ENCODE data around the gene RUNX3.

Gene RUNX3

GRCh38 chr1:24944318-24944717, 14.2 kb upstream of the RUNX3 start:
- no CpG with 5 or more reads among the region's 3 CpGs for WGBS, 2 donors (ENCODE audit: extremely low coverage in 2 of 2, insufficient read length in 2 of 2, insufficient replicate concordance in 1 of 2)
- no peak overlapping the region for H3K14ac ChIP-seq (ENCODE audit: low read length)

GRCh38 chr1:24942789-24943188, 12.7 kb upstream of the RUNX3 start:
- no CpG with 5 or more reads among the region's 19 CpGs for WGBS, 2 donors (ENCODE audit: extremely low coverage in 2 of 2, insufficient read length in 2 of 2, insufficient replicate concordance in 1 of 2)
- Histone ChIP-seq H3K79me1 (ENCODE audit: low read depth, low read length) (no peaks in the 10 kb centered on the region), H2AFZ (ENCODE audit: low read length) (no peak overlapping the region), H2AK5ac (ENCODE audit: low read depth, low read length) (peak overlapping the region; percentile 73), H3K36me3 (replicated peaks in 1 of 2; ENCODE audit: control insufficient read depth in 2 of 2, insufficient read depth in 2 of 2, low read length in 2 of 2) (no peaks in the 10 kb centered on the region), H3K27ac (replicated peaks; ENCODE audit: low read length) (no peak overlapping the region), H3K9ac (ENCODE audit: low read depth, low read length, poor library complexity) (peak overlapping the region; percentile 50), H2BK5ac (ENCODE audit: low read length) (no peak overlapping the region), H3K4me1 (ENCODE audit: control insufficient read depth in 2 of 2, insufficient read depth in 1 of 2, low read depth in 1 of 2, low read length in 2 of 2) (peaks cover 0 to 4% of the 10 kb centered on the region in 2 donors), H3K18ac (ENCODE audit: low read length) (peak overlapping the region; percentile 80), H3K9me3 (replicated peaks in 1 of 2; ENCODE audit: control insufficient read depth in 2 of 2, insufficient read depth in 1 of 2, low read depth in 1 of 2, low read length in 2 of 2) (no peaks in the 10 kb centered on the region), H3K27me3 (ENCODE audit: control insufficient read depth in 3 of 3, insufficient read depth in 3 of 3, low read depth in 1 of 3, low read length in 3 of 3) (peaks cover 0 to 54% (median 0%) of the 10 kb centered on the region in 3 experiments), H2BK12ac (ENCODE audit: low read length) (no peak overlapping the region), H3K4me3 (ENCODE audit: low read length in 2 of 2) (no peak overlapping the region), H3K4ac (ENCODE audit: low read length) (no peak overlapping the region), H3K14ac (ENCODE audit: low read length) (no peak overlapping the region), H3K4me2 (ENCODE audit: insufficient read depth, low read length, poor library complexity, severe bottlenecking) (no peak overlapping the region), H2BK120ac (ENCODE audit: low read depth, low read length) (peak overlapping the region; percentile 64), H4K8ac (ENCODE audit: low read depth, low read length) (no peak overlapping the region), H3K23ac (ENCODE audit: low read depth, low read length, poor library complexity) (no peak overlapping the region), H4K91ac (ENCODE audit: low read depth, low read length, poor library complexity) (no peak overlapping the region), H2BK15ac (ENCODE audit: low read length) (peak overlapping the region; percentile 20)
- DNase-seq (ENCODE audit: low spot score), result no peak

More at GRCh38 chr1:24944318-24944717, 14.2 kb upstream of the RUNX3 start:
- H3K9ac ChIP-seq (ENCODE audit: low read depth, low read length, poor library complexity), result peak overlapping the region; percentile 24
- H4K91ac ChIP-seq (ENCODE audit: low read depth, low read length, poor library complexity), result no peak overlapping the region
- H3K27ac ChIP-seq (replicated peaks; ENCODE audit: low read length), result no peak overlapping the region
- no peak overlapping the region for H3K18ac ChIP-seq (ENCODE audit: low read length)
- no peaks in the 10 kb centered on the region for H3K9me3 ChIP-seq (replicated peaks in 1 of 2; ENCODE audit: control insufficient read depth in 2 of 2, insufficient read depth in 1 of 2, low read depth in 1 of 2, low read length in 2 of 2)
- H2BK120ac ChIP-seq (ENCODE audit: low read depth, low read length), result no peak overlapping the region
- H2AK5ac ChIP-seq (ENCODE audit: low read depth, low read length), result no peak overlapping the region
- no peak for DNase-seq (ENCODE audit: low spot score)
- no peak overlapping the region for H2BK5ac ChIP-seq (ENCODE audit: low read length)
- H2BK12ac ChIP-seq (ENCODE audit: low read length), result no peak overlapping the region
- H3K23ac ChIP-seq (ENCODE audit: low read depth, low read length, poor library complexity), result no peak overlapping the region
- no peak overlapping the region for H2AFZ ChIP-seq (ENCODE audit: low read length)
- no peak overlapping the region for H3K4ac ChIP-seq (ENCODE audit: low read length)
- no peaks in the 10 kb centered on the region for H3K79me1 ChIP-seq (ENCODE audit: low read depth, low read length)
- no peak overlapping the region for H3K4me2 ChIP-seq (ENCODE audit: insufficient read depth, low read length, poor library complexity, severe bottlenecking)
- H3K27me3 ChIP-seq (ENCODE audit: control insufficient read depth in 3 of 3, insufficient read depth in 3 of 3, low read depth in 1 of 3, low read length in 3 of 3), result peaks cover 0 to 45% (median 0%) of the 10 kb centered on the region in 3 experiments
- no peak overlapping the region for H3K4me3 ChIP-seq (ENCODE audit: low read length in 2 of 2)
- no peak overlapping the region for H2BK15ac ChIP-seq (ENCODE audit: low read length)
- no peaks in the 10 kb centered on the region for H3K36me3 ChIP-seq (replicated peaks in 1 of 2; ENCODE audit: control insufficient read depth in 2 of 2, insufficient read depth in 2 of 2, low read length in 2 of 2)
- H3K4me1 ChIP-seq (ENCODE audit: control insufficient read depth in 2 of 2, insufficient read depth in 1 of 2, low read depth in 1 of 2, low read length in 2 of 2), result peaks cover 0 to 4% of the 10 kb centered on the region in 2 donors
- H4K8ac ChIP-seq (ENCODE audit: low read depth, low read length), result no peak overlapping the region

GRCh38 chr1:24941564-24941963, 11.5 kb upstream of the RUNX3 start:
- H3K4me1 ChIP-seq (ENCODE audit: control insufficient read depth in 2 of 2, insufficient read depth in 1 of 2, low read depth in 1 of 2, low read length in 2 of 2), result peaks cover 0 to 4% of the 10 kb centered on the region in 2 donors
- no peak overlapping the region for H3K27ac ChIP-seq (replicated peaks; ENCODE audit: low read length)
- H3K18ac ChIP-seq (ENCODE audit: low read length), result peak overlapping the region; percentile 25
- no peaks in the 10 kb centered on the region for H3K36me3 ChIP-seq (replicated peaks in 1 of 2; ENCODE audit: control insufficient read depth in 2 of 2, insufficient read depth in 2 of 2, low read length in 2 of 2)
- H3K4me2 ChIP-seq (ENCODE audit: insufficient read depth, low read length, poor library complexity, severe bottlenecking), result no peak overlapping the region
- no peak overlapping the region for H2BK15ac ChIP-seq (ENCODE audit: low read length)
- no peak overlapping the region for H2AK5ac ChIP-seq (ENCODE audit: low read depth, low read length)
- no peaks in the 10 kb centered on the region for H3K9me3 ChIP-seq (replicated peaks in 1 of 2; ENCODE audit: control insufficient read depth in 2 of 2, insufficient read depth in 1 of 2, low read depth in 1 of 2, low read length in 2 of 2)
- H2BK12ac ChIP-seq (ENCODE audit: low read length), result no peak overlapping the region
- H3K27me3 ChIP-seq (ENCODE audit: control insufficient read depth in 3 of 3, insufficient read depth in 3 of 3, low read depth in 1 of 3, low read length in 3 of 3), result peaks cover 0 to 57% (median 0%) of the 10 kb centered on the region in 3 experiments
- WGBS, 2 donors (ENCODE audit: extremely low coverage in 2 of 2, insufficient read length in 2 of 2, insufficient replicate concordance in 1 of 2), result no CpG with 5 or more reads among the region's 4 CpGs
- H3K4me3 ChIP-seq (ENCODE audit: low read length in 2 of 2), result no peak overlapping the region
- DNase-seq (ENCODE audit: low spot score), result no peak
- H4K91ac ChIP-seq (ENCODE audit: low read depth, low read length, poor library complexity), result no peak overlapping the region
- H2BK120ac ChIP-seq (ENCODE audit: low read depth, low read length), result no peak overlapping the region
- H2AFZ ChIP-seq (ENCODE audit: low read length), result no peak overlapping the region
- H2BK5ac ChIP-seq (ENCODE audit: low read length), result no peak overlapping the region
- H4K8ac ChIP-seq (ENCODE audit: low read depth, low read length), result no peak overlapping the region
- no peak overlapping the region for H3K14ac ChIP-seq (ENCODE audit: low read length)
- H3K23ac ChIP-seq (ENCODE audit: low read depth, low read length, poor library complexity), result no peak overlapping the region
- H3K79me1 ChIP-seq (ENCODE audit: low read depth, low read length), result no peaks in the 10 kb centered on the region
- H3K4ac ChIP-seq (ENCODE audit: low read length), result no peak overlapping the region
- H3K9ac ChIP-seq (ENCODE audit: low read depth, low read length, poor library complexity), result no peak overlapping the region

GRCh38 chr1:24940231-24940630, 10.2 kb upstream of the RUNX3 start:
- Histone ChIP-seq H2BK15ac (ENCODE audit: low read length) (no peak overlapping the region), H4K8ac (ENCODE audit: low read depth, low read length) (no peak overlapping the region), H2BK12ac (ENCODE audit: low read length) (no peak overlapping the region), H2AK5ac (ENCODE audit: low read depth, low read length) (no peak overlapping the region), H3K18ac (ENCODE audit: low read length) (no peak overlapping the region), H3K27ac (replicated peaks; ENCODE audit: low read length) (no peak overlapping the region), H3K4me2 (ENCODE audit: insufficient read depth, low read length, poor library complexity, severe bottlenecking) (no peak overlapping the region), H2AFZ (ENCODE audit: low read length) (no peak overlapping the region), H3K79me1 (ENCODE audit: low read depth, low read length) (no peaks in the 10 kb centered on the region), H3K27me3 (ENCODE audit: control insufficient read depth in 3 of 3, insufficient read depth in 3 of 3, low read depth in 1 of 3, low read length in 3 of 3) (peaks cover 0 to 67% (median 10%) of the 10 kb centered on the region in 3 experiments), H3K9ac (ENCODE audit: low read depth, low read length, poor library complexity) (no peak overlapping the region), H3K4me1 (ENCODE audit: control insufficient read depth in 2 of 2, insufficient read depth in 1 of 2, low read depth in 1 of 2, low read length in 2 of 2) (no peaks in the 10 kb centered on the region), H3K4ac (ENCODE audit: low read length) (no peak overlapping the region), H3K9me3 (replicated peaks in 1 of 2; ENCODE audit: control insufficient read depth in 2 of 2, insufficient read depth in 1 of 2, low read depth in 1 of 2, low read length in 2 of 2) (no peaks in the 10 kb centered on the region), H2BK120ac (ENCODE audit: low read depth, low read length) (no peak overlapping the region), H3K14ac (ENCODE audit: low read length) (no peak overlapping the region), H3K23ac (ENCODE audit: low read depth, low read length, poor library complexity) (no peak overlapping the region), H2BK5ac (ENCODE audit: low read length) (no peak overlapping the region), H4K91ac (ENCODE audit: low read depth, low read length, poor library complexity) (no peak overlapping the region), H3K4me3 (ENCODE audit: low read length in 2 of 2) (no peak overlapping the region), H3K36me3 (replicated peaks in 1 of 2; ENCODE audit: control insufficient read depth in 2 of 2, insufficient read depth in 2 of 2, low read length in 2 of 2) (no peaks in the 10 kb centered on the region)
- no peak for DNase-seq (ENCODE audit: low spot score)
- no CpG with 5 or more reads among the region's 7 CpGs for WGBS, 2 donors (ENCODE audit: extremely low coverage in 2 of 2, insufficient read length in 2 of 2, insufficient replicate concordance in 1 of 2)
